DOHH2 (cell line): ENCODE results near the gene RNASEH2A.

ENCODE experiments used
- EZH2phosphoT487 ChIP-seq: fragments of 200-600 bp; sonication (generic); IDR thresholded peaks from 2 replicates; pipeline ENCODE4 v1.6.1; 2017; ENCODE audit warnings: borderline replicate concordance, mild to moderate bottlenecking, antibody characterized with exemption, low read length, moderate library complexity, mixed read lengths
- TF ChIP-seq, protein P1 (sequence below): fragments of 200-600 bp; sonication (generic); IDR thresholded peaks from one replicate; pipeline ENCODE4 v1.5.1; 2014; ENCODE audit warnings: antibody characterized with exemption, mild to moderate bottlenecking, low read depth, low read length; ENCODE audit not compliant: poor library complexity, severe bottlenecking

DNA sequence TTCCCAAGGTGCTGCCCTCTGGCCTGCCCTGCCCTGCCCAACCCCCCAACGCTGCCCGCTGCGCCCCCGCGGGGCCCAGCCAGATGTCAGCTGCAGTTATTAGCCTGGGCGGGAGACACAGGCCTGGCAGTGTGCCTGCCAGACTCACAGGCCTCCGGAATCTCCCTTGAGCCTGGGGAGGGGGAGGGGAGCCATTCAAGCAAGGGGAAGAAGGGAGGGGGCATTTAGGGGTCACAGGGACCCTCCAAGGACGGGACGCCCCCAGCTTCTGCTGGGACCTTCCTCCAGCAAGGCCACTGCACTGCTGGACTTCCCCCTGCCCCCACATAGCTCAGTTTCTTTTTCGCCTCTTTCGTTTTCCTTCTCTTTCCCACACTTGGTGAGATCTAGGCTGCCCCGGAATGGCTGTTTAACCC, 17.7 kb upstream of the RNASEH2A start:
- TF ChIP-seq, protein P1, sequence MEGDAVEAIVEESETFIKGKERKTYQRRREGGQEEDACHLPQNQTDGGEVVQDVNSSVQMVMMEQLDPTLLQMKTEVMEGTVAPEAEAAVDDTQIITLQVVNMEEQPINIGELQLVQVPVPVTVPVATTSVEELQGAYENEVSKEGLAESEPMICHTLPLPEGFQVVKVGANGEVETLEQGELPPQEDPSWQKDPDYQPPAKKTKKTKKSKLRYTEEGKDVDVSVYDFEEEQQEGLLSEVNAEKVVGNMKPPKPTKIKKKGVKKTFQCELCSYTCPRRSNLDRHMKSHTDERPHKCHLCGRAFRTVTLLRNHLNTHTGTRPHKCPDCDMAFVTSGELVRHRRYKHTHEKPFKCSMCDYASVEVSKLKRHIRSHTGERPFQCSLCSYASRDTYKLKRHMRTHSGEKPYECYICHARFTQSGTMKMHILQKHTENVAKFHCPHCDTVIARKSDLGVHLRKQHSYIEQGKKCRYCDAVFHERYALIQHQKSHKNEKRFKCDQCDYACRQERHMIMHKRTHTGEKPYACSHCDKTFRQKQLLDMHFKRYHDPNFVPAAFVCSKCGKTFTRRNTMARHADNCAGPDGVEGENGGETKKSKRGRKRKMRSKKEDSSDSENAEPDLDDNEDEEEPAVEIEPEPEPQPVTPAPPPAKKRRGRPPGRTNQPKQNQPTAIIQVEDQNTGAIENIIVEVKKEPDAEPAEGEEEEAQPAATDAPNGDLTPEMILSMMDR: peak; percentile 19
- TF ChIP-seq EZH2phosphoT487: no peak
